C4-2B (cell line): Measurements from ENCODE around the gene SPTB.

ENCODE experiments used
- H3K27ac ChIP-seq: fragments of 450-650 bp; 2 replicates; pipeline ENCODE4 v1.5.1; 2017
- ZFX ChIP-seq: fragments of 450-650 bp; IDR thresholded peaks from 2 replicates; pipeline ENCODE4 v1.6.1; 2017
- TF ChIP-seq, protein P1 (sequence below): fragments of 450-650 bp; conservative IDR thresholded peaks from 2 replicates; pipeline ENCODE4 v1.5.1; 2017; ENCODE audit warnings: mild to moderate bottlenecking

The SPTB gene

DNA sequence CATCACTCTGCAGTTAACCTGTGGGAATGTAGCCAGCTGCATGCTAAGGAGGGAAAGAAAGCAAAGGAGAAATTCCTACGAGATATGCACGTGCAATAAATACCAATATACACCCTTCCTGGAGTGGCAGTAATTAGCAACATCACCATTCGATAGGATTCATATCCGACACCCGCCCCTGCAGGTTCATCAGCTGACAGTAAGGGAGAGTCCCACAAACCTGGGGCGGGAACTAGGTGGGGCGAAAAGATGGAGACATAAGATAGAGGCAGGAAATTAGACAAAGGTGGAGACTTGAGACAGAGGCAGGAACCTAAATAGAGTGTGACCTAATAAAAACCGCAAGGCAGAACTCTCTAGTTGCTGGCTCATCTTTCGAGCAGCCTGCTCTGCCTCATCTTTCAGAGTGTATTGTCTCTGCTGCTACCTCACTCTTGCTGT lies 123.9 kb downstream of the SPTB start:
- H3K27ac ChIP-seq = no peak overlapping the region
- TF ChIP-seq, protein P1, sequence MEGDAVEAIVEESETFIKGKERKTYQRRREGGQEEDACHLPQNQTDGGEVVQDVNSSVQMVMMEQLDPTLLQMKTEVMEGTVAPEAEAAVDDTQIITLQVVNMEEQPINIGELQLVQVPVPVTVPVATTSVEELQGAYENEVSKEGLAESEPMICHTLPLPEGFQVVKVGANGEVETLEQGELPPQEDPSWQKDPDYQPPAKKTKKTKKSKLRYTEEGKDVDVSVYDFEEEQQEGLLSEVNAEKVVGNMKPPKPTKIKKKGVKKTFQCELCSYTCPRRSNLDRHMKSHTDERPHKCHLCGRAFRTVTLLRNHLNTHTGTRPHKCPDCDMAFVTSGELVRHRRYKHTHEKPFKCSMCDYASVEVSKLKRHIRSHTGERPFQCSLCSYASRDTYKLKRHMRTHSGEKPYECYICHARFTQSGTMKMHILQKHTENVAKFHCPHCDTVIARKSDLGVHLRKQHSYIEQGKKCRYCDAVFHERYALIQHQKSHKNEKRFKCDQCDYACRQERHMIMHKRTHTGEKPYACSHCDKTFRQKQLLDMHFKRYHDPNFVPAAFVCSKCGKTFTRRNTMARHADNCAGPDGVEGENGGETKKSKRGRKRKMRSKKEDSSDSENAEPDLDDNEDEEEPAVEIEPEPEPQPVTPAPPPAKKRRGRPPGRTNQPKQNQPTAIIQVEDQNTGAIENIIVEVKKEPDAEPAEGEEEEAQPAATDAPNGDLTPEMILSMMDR = no peak
- no peak for TF ChIP-seq ZFX

DNA sequence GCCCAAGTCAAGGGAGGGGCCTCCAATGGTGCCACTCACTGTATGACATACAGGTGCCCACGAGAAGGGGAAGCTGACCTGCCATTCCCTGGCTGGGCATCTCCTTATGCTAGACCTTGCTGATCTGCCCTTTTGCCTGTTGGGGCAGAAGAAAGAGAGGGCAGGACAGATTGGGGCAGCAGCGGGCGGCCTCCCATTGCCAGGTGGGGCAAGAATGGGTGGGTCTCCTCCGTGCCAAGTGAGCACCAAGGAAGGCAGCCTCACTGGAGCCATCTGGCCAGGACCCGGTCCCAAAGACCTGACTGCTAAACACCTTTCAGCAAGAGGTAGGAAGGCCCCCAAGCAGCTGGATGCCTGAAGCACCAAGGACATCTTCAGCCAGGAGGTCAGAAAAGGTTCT lies 125.0 kb downstream of the SPTB start:
- TF ChIP-seq, protein P1 = no peak
- TF ChIP-seq ZFX = no peak
- H3K27ac ChIP-seq = no peak overlapping the region

DNA sequence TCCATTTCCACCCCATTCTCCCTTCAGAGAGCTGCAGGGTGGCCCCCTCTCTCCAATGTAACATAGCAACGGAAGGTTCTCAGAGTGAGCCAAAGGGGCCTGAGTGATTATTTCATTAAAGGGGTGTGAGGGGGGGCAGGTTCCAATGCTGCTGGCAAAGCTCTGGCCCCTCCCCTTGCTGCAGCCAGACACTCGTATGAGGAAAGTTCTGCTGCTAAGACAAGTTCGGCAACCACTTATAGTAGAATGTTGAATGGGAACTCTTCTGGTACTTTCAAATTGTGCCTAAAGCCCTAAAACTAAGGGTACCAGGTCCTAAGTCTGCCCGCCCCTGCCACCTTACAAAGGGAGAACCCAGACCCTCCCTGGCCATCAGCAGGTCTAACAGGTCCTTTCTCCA lies 125.7 kb downstream of the SPTB start:
- TF ChIP-seq, protein P1 = no peak
- TF ChIP-seq ZFX = no peak
- H3K27ac ChIP-seq = no peak overlapping the region

DNA sequence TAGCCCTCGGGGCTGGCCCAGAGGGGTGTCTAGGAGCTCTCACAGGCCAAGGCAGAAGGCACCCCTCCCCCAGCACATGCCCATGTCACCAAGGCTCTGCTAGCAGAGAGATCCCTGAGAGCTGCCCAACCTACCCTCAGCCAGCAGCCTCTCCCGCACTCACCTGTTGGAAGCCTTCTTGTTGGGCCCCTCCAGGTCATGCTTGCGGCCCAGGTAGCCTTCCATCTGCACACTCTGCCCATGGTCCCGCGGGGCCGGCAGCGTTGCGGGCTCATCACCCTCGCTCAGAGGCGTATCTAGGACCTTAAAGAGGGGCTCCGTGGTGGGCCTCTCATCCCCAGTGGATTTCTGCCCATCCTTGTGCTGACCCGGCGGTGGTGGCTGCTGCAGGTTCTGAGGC lies 126.3 kb downstream of the SPTB start:
- TF ChIP-seq ZFX = no peak
- TF ChIP-seq, protein P1 = no peak

DNA sequence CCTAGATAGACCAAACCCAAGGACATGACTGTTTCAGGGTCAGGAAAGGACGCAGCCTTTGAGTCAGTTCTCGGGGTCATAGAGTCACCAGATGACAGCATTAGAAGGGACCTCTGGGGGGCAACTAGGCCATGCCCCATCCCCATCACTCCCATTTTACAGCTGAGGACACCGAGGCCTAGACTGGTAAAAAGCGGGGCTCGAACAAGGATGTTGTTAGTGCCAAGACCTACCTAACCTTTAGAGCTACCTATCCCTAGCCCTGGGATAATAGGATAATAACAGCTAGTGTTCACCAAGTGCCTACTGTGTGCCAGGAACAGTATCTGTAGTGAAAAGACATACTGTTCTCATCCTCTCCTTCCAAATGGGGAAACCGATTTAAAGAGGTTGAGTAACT lies 126.8 kb downstream of the SPTB start:
- TF ChIP-seq, protein P1 = no peak
- TF ChIP-seq ZFX = no peak
- H3K27ac ChIP-seq = no peak overlapping the region

More for the DNA sequence above, 126.3 kb downstream of the SPTB start:
- no peak overlapping the region for H3K27ac ChIP-seq

DNA sequence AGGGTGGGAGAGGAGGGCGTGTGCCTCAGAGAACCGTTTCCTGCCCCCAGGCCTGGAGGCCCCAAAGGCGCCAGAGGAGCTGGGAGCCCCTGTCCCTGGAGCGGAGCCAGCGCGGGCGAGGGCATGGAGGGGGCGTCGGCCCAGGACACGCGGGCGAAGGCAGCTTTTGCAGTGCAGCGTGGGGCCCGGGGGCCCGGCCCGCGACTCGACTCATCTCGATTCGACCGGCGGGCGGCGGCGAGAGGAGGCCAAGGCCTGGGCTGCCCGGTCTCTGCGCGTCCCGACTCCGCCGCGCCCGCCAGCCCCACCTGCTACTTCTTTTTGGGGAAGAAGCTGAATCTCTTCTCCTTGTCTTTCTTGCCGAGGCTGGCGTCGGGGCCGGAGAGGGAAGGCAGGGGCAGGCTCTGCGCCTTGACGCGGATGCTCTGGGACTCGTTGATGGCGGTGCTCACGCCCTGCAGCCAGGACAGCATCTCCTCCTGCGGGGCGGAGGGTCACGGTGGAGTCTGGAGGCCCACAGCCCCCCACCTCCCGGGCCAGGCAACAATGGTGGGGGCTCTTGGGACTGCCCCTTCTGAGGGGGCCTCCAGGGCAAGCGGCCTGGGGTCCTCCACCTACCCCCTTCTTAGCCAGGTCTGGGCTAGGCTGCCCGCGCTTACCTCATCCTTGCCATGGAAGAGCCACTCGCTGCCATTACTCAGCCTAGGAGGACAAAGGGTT lies 130.6 kb downstream of the SPTB start:
- no peak for TF ChIP-seq ZFX
- TF ChIP-seq, protein P1 = no peak

DNA sequence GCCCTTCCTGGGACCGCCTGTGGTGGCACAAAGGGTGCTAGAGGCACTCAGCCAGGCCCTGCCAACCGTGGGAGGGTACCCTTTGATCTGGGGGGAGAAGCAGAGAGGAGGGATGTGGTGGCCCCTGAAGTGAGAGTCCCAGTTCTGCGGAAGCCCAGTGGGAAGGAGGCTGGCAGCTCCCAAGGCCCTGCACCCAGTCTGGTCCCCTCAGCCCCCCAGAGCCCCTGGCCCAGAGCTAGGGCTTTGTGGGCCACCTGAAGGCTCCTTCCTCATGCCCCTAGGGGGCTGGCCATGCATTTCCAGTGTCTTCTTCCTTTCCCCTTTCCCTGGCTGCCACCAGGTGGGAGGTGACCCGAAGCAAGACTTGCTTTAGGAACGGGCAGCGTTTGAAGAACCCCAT lies 131.2 kb downstream of the SPTB start:
- TF ChIP-seq, protein P1 = no peak
- no peak for TF ChIP-seq ZFX
- H3K27ac ChIP-seq = peak overlapping the region; percentile 63; the same call in 1 of the 2 replicates

More for the DNA sequence above, 130.6 kb downstream of the SPTB start:
- peak overlapping the region; percentile 63 for H3K27ac ChIP-seq
